WTC11 (cell line): ENCODE results near the gene CGREF1. TPM values are rescaled to one million over a fixed set of nuclear protein-coding genes. Genes with fewer than 3 reads are reported as not detected.

Experiments
- ATAC-seq: fragments of 200-7000 bp; cut with Tn5 transposase; 2 replicates; pipeline ENCODE4 v1.10.0; 2021; ENCODE audit warnings: mild to moderate bottlenecking, moderate library complexity
- CTCF ChIA-PET: fragments of 300-600 bp; sonication (Branson Sonifier 250); formaldehyde crosslinking; loops from one replicate; lab custom pipeline; 2021; ENCODE audit warnings: antibody characterized with exemption; lab: Charles Lee
- POLR2A ChIA-PET: fragments of 350-600 bp; sonication (Branson Sonifier 250); formaldehyde crosslinking; loops from one replicate; lab custom pipeline; 2021; ENCODE audit warnings: antibody characterized with exemption; lab: Charles Lee
- DNase-seq: peaks from one replicate; pipeline ENCODE4 v3.0.0; 2021; ENCODE audit warnings: low spot score
- H3K27ac Mint-ChIP-seq: 2 replicates; pipeline ENCODE4 v1.8.0; 2021; ENCODE audit warnings: mixed read lengths
- H3K27me3 Mint-ChIP-seq: 2 replicates; pipeline ENCODE4 v1.8.0; 2021; ENCODE audit warnings: low read depth, mild to moderate bottlenecking, moderate library complexity, mixed read lengths
- H3K36me3 Mint-ChIP-seq: 2 replicates; pipeline ENCODE4 v1.8.0; 2021; ENCODE audit warnings: mixed read lengths
- H3K4me1 Mint-ChIP-seq: 2 replicates; pipeline ENCODE4 v1.8.0; 2022; ENCODE audit warnings: mixed read lengths
- H3K4me3 Mint-ChIP-seq: 2 replicates; pipeline ENCODE4 v1.8.0; 2021; ENCODE audit warnings: mild to moderate bottlenecking, moderate library complexity, mixed read lengths
- H3K9me3 Mint-ChIP-seq: 2 replicates; pipeline ENCODE4 v1.8.0; 2021; ENCODE audit warnings: mixed read lengths
- ATF6 ChIP-seq: sonication (generic); formaldehyde crosslinking; IDR thresholded peaks from 2 replicates; pipeline ENCODE4 v1.8.1; 2023; ENCODE audit warnings: mild to moderate bottlenecking, missing genetic modification reagents
- CBFB ChIP-seq: sonication (generic); formaldehyde crosslinking; IDR thresholded peaks from 2 replicates; pipeline ENCODE4 v1.8.1; 2022; ENCODE audit warnings: mild to moderate bottlenecking, low read depth, missing genetic modification reagents
- ETV6 ChIP-seq: sonication (generic); formaldehyde crosslinking; IDR thresholded peaks from 2 replicates; pipeline ENCODE4 v1.8.1; 2022; ENCODE audit warnings: mild to moderate bottlenecking, missing genetic modification reagents
- HMGA2 ChIP-seq: fragments of 250-450 bp; sonication (Bioruptor Pico); IDR thresholded peaks from 2 replicates; pipeline ENCODE4 v1.4.0; 2021; ENCODE audit warnings: mild to moderate bottlenecking, moderate library complexity
- JAZF1 ChIP-seq: fragments of 250-450 bp; sonication (Bioruptor Pico); IDR thresholded peaks from 2 replicates; pipeline ENCODE4 v1.9.0; 2021; ENCODE audit warnings: moderate library complexity, mild to moderate bottlenecking, inconsistent platforms
- JUN ChIP-seq: sonication (generic); formaldehyde crosslinking; IDR thresholded peaks from 2 replicates; pipeline ENCODE4 v1.8.0; 2023; ENCODE audit warnings: mild to moderate bottlenecking, missing genetic modification reagents
- KAT7 ChIP-seq: sonication (generic); formaldehyde crosslinking; IDR thresholded peaks from 2 replicates; pipeline ENCODE4 v1.8.1; 2023; ENCODE audit warnings: missing genetic modification reagents, mild to moderate bottlenecking, borderline replicate concordance
- MXD4 ChIP-seq: fragments of 250-450 bp; sonication (Bioruptor Pico); IDR thresholded peaks from 2 replicates; pipeline ENCODE4 v1.8.0; 2021; ENCODE audit warnings: mild to moderate bottlenecking, moderate library complexity, borderline replicate concordance
- NR1H2 ChIP-seq: sonication (generic); formaldehyde crosslinking; IDR thresholded peaks from 2 replicates; pipeline ENCODE4 v1.9.0; 2021; ENCODE audit warnings: mild to moderate bottlenecking, moderate library complexity, missing genetic modification reagents
- OVOL2 ChIP-seq: fragments of 250-450 bp; sonication (Bioruptor Pico); IDR thresholded peaks from 2 replicates; pipeline ENCODE4 v1.9.0; 2021; ENCODE audit warnings: mild to moderate bottlenecking, borderline replicate concordance
- PRRX2 ChIP-seq: fragments of 250-450 bp; sonication (Bioruptor Pico); IDR thresholded peaks from 2 replicates; pipeline ENCODE4 v1.8.0; 2021; ENCODE audit warnings: mild to moderate bottlenecking
- TCF7 ChIP-seq: sonication (generic); formaldehyde crosslinking; IDR thresholded peaks from 2 replicates; pipeline ENCODE4 v1.8.0; 2022; ENCODE audit warnings: mild to moderate bottlenecking, low read depth, missing genetic modification reagents, moderate library complexity
- TEAD4 ChIP-seq: sonication (generic); formaldehyde crosslinking; IDR thresholded peaks from 2 replicates; pipeline ENCODE4 v1.8.0; 2022; ENCODE audit warnings: mild to moderate bottlenecking, missing genetic modification reagents
- TP53 ChIP-seq: sonication (generic); formaldehyde crosslinking; IDR thresholded peaks from 2 replicates; pipeline ENCODE4 v1.8.1; 2023; ENCODE audit warnings: mild to moderate bottlenecking, missing genetic modification reagents
- ZBTB43 ChIP-seq: sonication (generic); formaldehyde crosslinking; IDR thresholded peaks from 2 replicates; pipeline ENCODE4 v1.8.1; 2023; ENCODE audit warnings: mild to moderate bottlenecking, missing genetic modification reagents
- ZMAT4 ChIP-seq: fragments of 250-450 bp; sonication (Bioruptor Pico); IDR thresholded peaks from 2 replicates; pipeline ENCODE4 v1.9.0; 2021; ENCODE audit warnings: mild to moderate bottlenecking
- ZNF281 ChIP-seq: sonication (generic); formaldehyde crosslinking; IDR thresholded peaks from 2 replicates; pipeline ENCODE4 v1.8.0; 2023; ENCODE audit warnings: mild to moderate bottlenecking, missing genetic modification reagents
- ZNF317 ChIP-seq: sonication (generic); formaldehyde crosslinking; IDR thresholded peaks from 2 replicates; pipeline ENCODE4 v1.8.1; 2023; ENCODE audit warnings: low read depth, mild to moderate bottlenecking, moderate library complexity, missing genetic modification reagents, borderline replicate concordance
- ZNF396 ChIP-seq: fragments of 250-450 bp; sonication (Bioruptor Pico); IDR thresholded peaks from 2 replicates; pipeline ENCODE4 v1.8.0; 2021; ENCODE audit warnings: mild to moderate bottlenecking, moderate library complexity, borderline replicate concordance
- ZNF423 ChIP-seq: fragments of 250-450 bp; sonication (Bioruptor Pico); IDR thresholded peaks from 2 replicates; pipeline ENCODE4 v2.1.2; 2022; ENCODE audit warnings: mild to moderate bottlenecking, moderate library complexity
- total RNA-seq: library from RNA; stranded (reverse); gene quantifications from 3 replicates; pipeline ENCODE4 v1.2.3, GENCODE V29; 2021
- TF ChIP-seq, protein P1 (sequence below): sonication (generic); formaldehyde crosslinking; IDR thresholded peaks from 2 replicates; pipeline ENCODE4 v1.8.1; 2023; ENCODE audit warnings: mild to moderate bottlenecking, missing genetic modification reagents, moderate library complexity
- TF ChIP-seq, protein P2 (sequence below): fragments of 250-450 bp; sonication (Bioruptor Pico); conservative IDR thresholded peaks from 2 replicates; pipeline ENCODE4 v1.9.0; 2021; ENCODE audit warnings: mild to moderate bottlenecking
- TF ChIP-seq, protein P3 (sequence below): sonication (generic); formaldehyde crosslinking; IDR thresholded peaks from 2 replicates; pipeline ENCODE4 v1.8.1; 2022; ENCODE audit warnings: mild to moderate bottlenecking, moderate library complexity, missing genetic modification reagents
- TF ChIP-seq, protein P4 (sequence below): fragments of 250-450 bp; sonication (Bioruptor Pico); IDR thresholded peaks from 2 replicates; pipeline ENCODE4 v1.8.0; 2021; ENCODE audit warnings: mild to moderate bottlenecking

CGREF1 gene
- total RNA-seq, 1 experiment from 2014 or later: 3.5 TPM

- TF ChIP-seq ZBTB43 (CRISPR knock-in tag) (no peak), ATF6 (CRISPR knock-in tag) (no peak), TP53 (CRISPR knock-in tag) (no peak), ZMAT4 (CRISPR knock-in tag) (no peak), JAZF1 (no peak), TCF7 (CRISPR knock-in tag) (no peak), ETV6 (no peak), KAT7 (CRISPR knock-in tag) (no peak), HMGA2 (CRISPR knock-in tag) (no peak), JUN (CRISPR knock-in tag) (no peak), ZNF423 (CRISPR knock-in tag) (no peak), OVOL2 (no peak)
- TF ChIP-seq, protein P1, sequence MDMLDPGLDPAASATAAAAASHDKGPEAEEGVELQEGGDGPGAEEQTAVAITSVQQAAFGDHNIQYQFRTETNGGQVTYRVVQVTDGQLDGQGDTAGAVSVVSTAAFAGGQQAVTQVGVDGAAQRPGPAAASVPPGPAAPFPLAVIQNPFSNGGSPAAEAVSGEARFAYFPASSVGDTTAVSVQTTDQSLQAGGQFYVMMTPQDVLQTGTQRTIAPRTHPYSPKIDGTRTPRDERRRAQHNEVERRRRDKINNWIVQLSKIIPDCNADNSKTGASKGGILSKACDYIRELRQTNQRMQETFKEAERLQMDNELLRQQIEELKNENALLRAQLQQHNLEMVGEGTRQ: no peak
- TF ChIP-seq, protein P2, sequence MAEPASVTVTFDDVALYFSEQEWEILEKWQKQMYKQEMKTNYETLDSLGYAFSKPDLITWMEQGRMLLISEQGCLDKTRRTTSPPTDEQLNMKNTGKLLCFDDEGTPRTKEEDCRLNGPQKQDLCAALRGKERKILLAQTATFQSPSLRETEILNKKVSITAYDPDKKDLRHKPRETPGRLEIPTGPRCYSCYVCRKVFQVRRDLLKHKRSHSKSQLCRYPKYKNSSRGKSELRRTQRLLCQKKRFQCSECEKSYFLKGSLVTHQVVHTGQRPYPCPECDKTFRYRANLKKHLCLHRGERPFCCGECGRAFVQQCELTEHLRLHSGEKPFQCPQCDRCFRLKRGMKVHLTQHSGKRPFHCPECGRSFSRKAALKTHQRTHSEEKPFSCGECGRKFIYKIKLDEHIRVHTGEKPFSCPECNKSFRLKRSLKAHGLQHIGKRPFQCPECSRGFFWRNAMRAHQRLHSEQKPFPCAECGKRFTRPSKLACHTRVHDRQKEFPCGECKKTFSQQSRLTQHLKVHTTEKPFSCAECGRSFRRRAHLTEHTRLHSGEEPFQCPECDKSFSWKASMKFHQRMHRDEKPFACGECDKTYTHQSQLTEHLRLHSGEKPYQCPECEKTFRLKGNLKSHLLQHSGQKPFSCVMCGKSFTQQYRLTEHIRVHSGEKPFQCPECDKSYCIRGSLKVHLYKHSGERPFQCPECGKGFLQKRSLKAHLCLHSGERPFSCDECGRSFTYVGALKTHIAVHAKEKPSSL (CRISPR knock-in tag): no peak
- TF ChIP-seq, protein P3, sequence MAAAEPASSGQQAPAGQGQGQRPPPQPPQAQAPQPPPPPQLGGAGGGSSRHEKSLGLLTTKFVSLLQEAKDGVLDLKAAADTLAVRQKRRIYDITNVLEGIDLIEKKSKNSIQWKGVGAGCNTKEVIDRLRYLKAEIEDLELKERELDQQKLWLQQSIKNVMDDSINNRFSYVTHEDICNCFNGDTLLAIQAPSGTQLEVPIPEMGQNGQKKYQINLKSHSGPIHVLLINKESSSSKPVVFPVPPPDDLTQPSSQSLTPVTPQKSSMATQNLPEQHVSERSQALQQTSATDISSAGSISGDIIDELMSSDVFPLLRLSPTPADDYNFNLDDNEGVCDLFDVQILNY: no peak
- H3K9me3 Mint-ChIP-seq: no peaks in the 10 kb centered on the region
- peaks cover 26% of the 10 kb centered on the region for H3K36me3 Mint-ChIP-seq
- ChIA-PET CTCF (interaction anchor here (1.6 to 1.9 kb wide), 2 partner anchors 26 to 30 kb away, joined by 4 to 5 read pairs; no protein-coding TSS in a partner anchor), POLR2A (no interaction called here)
- ATAC-seq (no peak), DNase-seq (no peak)
- no peak overlapping the region for H3K27ac Mint-ChIP-seq
- peaks cover 5% of the 10 kb centered on the region for H3K4me1 Mint-ChIP-seq
- peaks cover 6% of the 10 kb centered on the region for H3K27me3 Mint-ChIP-seq
- no peak overlapping the region for H3K4me3 Mint-ChIP-seq
Observed at GRCh38 chr2:27054721-27055120, 64.2 kb downstream of the CGREF1 start.

DNA sequence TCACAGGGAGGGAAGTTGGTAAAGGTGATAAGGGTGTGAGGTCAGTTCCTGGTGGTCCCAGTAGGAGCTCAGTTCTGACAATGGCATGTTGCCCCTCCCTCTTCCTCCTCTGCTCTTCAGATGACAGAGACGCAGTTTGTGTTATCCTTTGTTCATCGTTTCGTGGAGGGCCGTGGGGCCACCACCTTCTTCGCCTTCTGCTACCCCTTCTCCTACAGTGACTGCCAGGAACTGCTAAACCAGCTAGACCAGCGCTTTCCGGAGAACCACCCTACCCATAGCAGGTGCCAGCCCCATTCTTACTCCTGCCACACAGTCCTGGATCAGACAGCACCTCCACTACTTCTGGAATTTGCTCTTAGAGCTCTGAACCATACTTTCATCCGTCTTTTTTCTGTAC, 65.2 kb downstream of the CGREF1 start:
- no peak for ATAC-seq
- Mint-ChIP-seq H3K9me3 (no peaks in the 10 kb centered on the region), H3K36me3 (peaks cover 26% of the 10 kb centered on the region), H3K27ac (no peak overlapping the region), H3K27me3 (peaks cover 6% of the 10 kb centered on the region), H3K4me1 (peaks cover 12% of the 10 kb centered on the region), H3K4me3 (no peak overlapping the region)
- DNase-seq: no peak
- POLR2A ChIA-PET: no interaction called here
- CTCF ChIA-PET: interaction anchor here (1.6 to 1.9 kb wide), 2 partner anchors 27 to 29 kb away, joined by 4 to 5 read pairs; no protein-coding TSS in a partner anchor
- TF ChIP-seq TEAD4 (CRISPR knock-in tag) (no peak), ZNF281 (CRISPR knock-in tag) (no peak), ZNF396 (CRISPR knock-in tag) (no peak), ZNF317 (CRISPR knock-in tag) (no peak), PRRX2 (CRISPR knock-in tag) (no peak), JUN (CRISPR knock-in tag) (no peak), NR1H2 (CRISPR knock-in tag) (no peak), CBFB (CRISPR knock-in tag) (no peak), MXD4 (no peak)
- TF ChIP-seq, protein P4, sequence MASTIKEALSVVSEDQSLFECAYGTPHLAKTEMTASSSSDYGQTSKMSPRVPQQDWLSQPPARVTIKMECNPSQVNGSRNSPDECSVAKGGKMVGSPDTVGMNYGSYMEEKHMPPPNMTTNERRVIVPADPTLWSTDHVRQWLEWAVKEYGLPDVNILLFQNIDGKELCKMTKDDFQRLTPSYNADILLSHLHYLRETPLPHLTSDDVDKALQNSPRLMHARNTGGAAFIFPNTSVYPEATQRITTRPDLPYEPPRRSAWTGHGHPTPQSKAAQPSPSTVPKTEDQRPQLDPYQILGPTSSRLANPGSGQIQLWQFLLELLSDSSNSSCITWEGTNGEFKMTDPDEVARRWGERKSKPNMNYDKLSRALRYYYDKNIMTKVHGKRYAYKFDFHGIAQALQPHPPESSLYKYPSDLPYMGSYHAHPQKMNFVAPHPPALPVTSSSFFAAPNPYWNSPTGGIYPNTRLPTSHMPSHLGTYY (CRISPR knock-in tag): no peak
